ENCODE data around the gene EFNA4.

- no peak for TF ChIP-seq USF1 (IDR thresholded peaks at IDR 0.05; ENCODE audit: borderline replicate concordance, low read depth)
- no peak for TF ChIP-seq RCOR1 (IDR thresholded peaks at IDR 0.05; ENCODE audit: low read length)
- peak; percentile 89 for TF ChIP-seq CTCF (IDR thresholded peaks at IDR 0.05)
- no peak for TF ChIP-seq POLR2AphosphoS5 (IDR thresholded peaks at IDR 0.05; ENCODE audit: low read depth, low read length)
- no peak for TF ChIP-seq EZH2phosphoT487 (IDR thresholded peaks at IDR 0.05; ENCODE audit: borderline replicate concordance, low read depth)
- TF ChIP-seq TAF1 (IDR thresholded peaks at IDR 0.05; ENCODE audit: borderline replicate concordance, low read depth, low read length): no peak
- TF ChIP-seq MXI1 (IDR thresholded peaks at IDR 0.05; ENCODE audit: low read depth, low read length): 0 out of 2 replicates have a peak, but pooled peaks have one; percentile 26
- TF ChIP-seq FOSL2 (IDR thresholded peaks at IDR 0.05; ENCODE audit: borderline replicate concordance, low read depth): no peak
- TF ChIP-seq TEAD4 (IDR thresholded peaks at IDR 0.05; ENCODE audit: borderline replicate concordance, insufficient read depth): no peak
- TF ChIP-seq USF2 (IDR thresholded peaks at IDR 0.05; ENCODE audit: borderline replicate concordance, low read depth, low read length): no peak
- TF ChIP-seq RFX5 (IDR thresholded peaks at IDR 0.05; ENCODE audit: low read length): no peak
- TF ChIP-seq EP300 (IDR thresholded peaks at IDR 0.05; ENCODE audit: borderline replicate concordance in 1 of 2, low read depth in 1 of 2, low read length in 1 of 2): no peak
- no peak for TF ChIP-seq GATA2 (CRISPR knock-in tag; IDR thresholded peaks at IDR 0.05)
- TF ChIP-seq RAD21 (IDR thresholded peaks at IDR 0.05; ENCODE audit: low read length): peak; percentile 23; the same call in 1 of the 2 replicates
Observed at GRCh38 chr1:155086128-155086741, 22.7 kb downstream of the EFNA4 start.
